ENCODE data around the gene VPS37D. TPM values are rescaled to one million over a fixed set of nuclear protein-coding genes. Genes with fewer than 3 reads are reported as not detected.

The VPS37D gene
- total and polyA plus RNA-seq, 3 donors from 2014 or later: 10.3 to 24.8 (median 15.0) TPM

GRCh38 chr7:73626814-73627213 lies 40.8 kb upstream of the VPS37D start:
- WGBS, 2 donors: 38 to 43% methylated on average over 2 to 3 of the region's 3 CpGs
- DNase-seq: no peak
- H3K4me1 ChIP-seq: peaks cover 11% of the 10 kb centered on the region
- no peak overlapping the region for H3K27ac ChIP-seq
- intact Hi-C loops (cut with DNase I; ENCODE audit: low total_unique reads): no loop called here
- no peak overlapping the region for H3K4me3 ChIP-seq
- H3K9me3 ChIP-seq: no peaks in the 10 kb centered on the region
- no peak for TF ChIP-seq POLR2A (IDR thresholded peaks at IDR 0.05)
- no peak for TF ChIP-seq CTCF (IDR thresholded peaks at IDR 0.05)
- no peaks in the 10 kb centered on the region for H3K27me3 ChIP-seq
- no peaks in the 10 kb centered on the region for H3K36me3 ChIP-seq (ENCODE audit: low read depth, missing control alignments)

- no peaks in the 10 kb centered on the region for H3K27me3 ChIP-seq
- intact Hi-C loops (cut with DNase I; ENCODE audit: low total_unique reads): no loop called here
- DNase-seq: no peak
- H3K27ac ChIP-seq: no peak overlapping the region
- H3K4me1 ChIP-seq: peaks cover 6% of the 10 kb centered on the region
- H3K9me3 ChIP-seq: no peaks in the 10 kb centered on the region
- WGBS, 2 donors: 85 to 87% methylated on average over 4 of the region's 4 CpGs
- H3K4me3 ChIP-seq: no peak overlapping the region
- H3K36me3 ChIP-seq (ENCODE audit: low read depth, missing control alignments): no peaks in the 10 kb centered on the region
- no peak for TF ChIP-seq POLR2A (IDR thresholded peaks at IDR 0.05)
- no peak for TF ChIP-seq CTCF (IDR thresholded peaks at IDR 0.05)
These were observed 39.1 kb upstream of the VPS37D start for GRCh38 chr7:73628504-73628903.

- WGBS, 2 donors: 28 to 40% methylated on average over 1 of the region's 1 CpG
- no peaks in the 10 kb centered on the region for H3K4me1 ChIP-seq
- no peaks in the 10 kb centered on the region for H3K9me3 ChIP-seq
- TF ChIP-seq CTCF (IDR thresholded peaks at IDR 0.05) (no peak), POLR2A (IDR thresholded peaks at IDR 0.05) (no peak)
- DNase-seq: no peak
- H3K27ac ChIP-seq: no peak overlapping the region
- no peaks in the 10 kb centered on the region for H3K36me3 ChIP-seq (ENCODE audit: low read depth, missing control alignments)
- intact Hi-C loops (cut with DNase I; ENCODE audit: low total_unique reads): no loop called here
- H3K27me3 ChIP-seq: no peaks in the 10 kb centered on the region
- no peak overlapping the region for H3K4me3 ChIP-seq
These were observed 36.1 kb upstream of the VPS37D start for GRCh38 chr7:73631558-73631957.

GRCh38 chr7:73633323-73633722 lies 34.3 kb upstream of the VPS37D start:
- Histone ChIP-seq H3K27me3 (no peaks in the 10 kb centered on the region), H3K4me3 (no peak overlapping the region), H3K27ac (no peak overlapping the region), H3K36me3 (ENCODE audit: low read depth, missing control alignments) (no peaks in the 10 kb centered on the region), H3K9me3 (no peaks in the 10 kb centered on the region), H3K4me1 (no peaks in the 10 kb centered on the region)
- 75 to 82% methylated on average over 7 of the region's 7 CpGs for WGBS, 2 donors
- intact Hi-C loops (cut with DNase I; ENCODE audit: low total_unique reads): no loop called here
- TF ChIP-seq CTCF (IDR thresholded peaks at IDR 0.05) (no peak), POLR2A (IDR thresholded peaks at IDR 0.05) (no peak)
- DNase-seq: no peak

GRCh38 chr7:73633844-73634243 lies 33.8 kb upstream of the VPS37D start:
- no peaks in the 10 kb centered on the region for H3K27me3 ChIP-seq
- TF ChIP-seq POLR2A (IDR thresholded peaks at IDR 0.05): no peak
- TF ChIP-seq CTCF (IDR thresholded peaks at IDR 0.05): no peak
- 86 to 89% methylated on average over 8 of the region's 8 CpGs for WGBS, 2 donors

More at GRCh38 chr7:73633844-73634243, 33.8 kb upstream of the VPS37D start:
- Histone ChIP-seq H3K9me3 (no peaks in the 10 kb centered on the region), H3K36me3 (ENCODE audit: low read depth, missing control alignments) (no peaks in the 10 kb centered on the region), H3K4me3 (no peak overlapping the region), H3K4me1 (no peaks in the 10 kb centered on the region), H3K27ac (no peak overlapping the region)
- intact Hi-C loops (cut with DNase I; ENCODE audit: low total_unique reads): no loop called here
- no peak for DNase-seq
